Middle frontal gyrus (tissue), 1 donor: ENCODE results near the gene ELF5.

ENCODE experiments used
- DNase-seq: peaks from one replicate; pipeline ENCODE4 v3.0.0-alpha.2; 2015; ENCODE audit warnings: low spot score; ENCODE audit errors: extremely low spot score

ELF5 gene

DNA sequence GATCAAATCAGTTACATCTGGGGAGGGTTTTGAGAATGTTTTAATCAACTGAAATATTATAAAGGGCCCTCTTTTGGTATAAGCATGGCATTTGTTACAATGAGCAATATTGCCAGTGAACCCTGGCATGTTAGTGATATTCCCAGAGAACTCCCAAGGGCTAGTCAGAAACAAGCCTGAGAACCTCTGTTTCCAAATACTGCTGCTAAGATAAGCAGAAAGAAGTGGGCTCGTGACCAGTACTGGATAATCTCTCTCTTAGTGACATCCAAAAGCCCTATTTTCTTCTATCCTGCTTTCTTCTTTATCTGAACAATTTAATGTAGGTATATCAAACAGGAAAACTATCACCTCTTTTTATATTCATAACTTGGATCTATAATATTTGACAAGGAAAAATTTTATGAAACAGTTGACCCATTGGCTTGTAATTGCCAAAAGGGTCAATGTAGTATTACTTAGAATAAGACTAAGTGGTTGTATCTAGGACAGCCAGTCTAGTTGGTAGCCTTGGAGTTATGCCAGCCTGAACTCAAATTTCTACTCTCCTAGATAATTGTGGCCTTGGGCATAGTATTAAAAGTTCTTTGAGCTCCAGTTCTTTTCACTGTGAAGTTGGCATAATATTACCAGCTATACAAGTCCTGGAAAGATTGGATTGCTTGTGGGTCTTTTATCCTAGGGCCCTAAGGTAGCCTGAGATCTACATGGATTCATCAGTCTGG lies 59.1 kb downstream of the ELF5 start:
- no peak for DNase-seq

DNA sequence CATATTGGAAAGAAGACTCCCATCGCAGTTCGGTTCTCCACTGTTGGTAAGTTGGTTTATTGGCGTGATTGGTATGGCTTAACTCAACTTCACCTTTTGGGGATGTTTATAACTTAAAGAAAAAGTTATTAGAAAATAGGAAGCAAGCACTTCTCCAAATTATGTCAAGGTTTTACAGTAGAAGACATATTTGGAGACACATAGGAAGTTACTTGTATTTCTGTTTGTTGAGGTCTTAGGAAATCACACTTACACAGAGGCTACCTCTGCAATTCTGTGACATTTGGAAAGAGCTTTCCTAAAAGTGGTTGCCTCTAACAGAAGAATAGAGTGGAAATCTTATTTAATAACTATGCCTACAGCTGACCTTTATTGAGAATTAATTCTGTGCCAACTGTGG lies 62.5 kb downstream of the ELF5 start:
- no peak for DNase-seq

DNA sequence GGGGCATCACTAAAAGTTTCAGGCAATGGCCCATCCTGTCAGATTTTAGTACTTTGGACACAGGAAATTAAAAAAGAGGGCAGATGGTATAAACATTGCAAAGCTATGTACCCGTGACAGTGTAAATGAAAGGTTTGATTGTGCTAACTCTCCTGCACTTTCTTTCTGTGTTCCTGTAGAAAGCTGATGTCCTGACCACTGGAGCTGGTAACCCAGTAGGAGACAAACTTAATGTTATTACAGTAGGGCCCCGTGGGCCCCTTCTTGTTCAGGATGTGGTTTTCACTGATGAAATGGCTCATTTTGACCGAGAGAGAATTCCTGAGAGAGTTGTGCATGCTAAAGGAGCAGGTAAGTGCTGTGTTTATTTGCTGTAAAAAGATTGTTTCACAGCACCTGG lies 64.6 kb downstream of the ELF5 start:
- no peak for DNase-seq

DNA sequence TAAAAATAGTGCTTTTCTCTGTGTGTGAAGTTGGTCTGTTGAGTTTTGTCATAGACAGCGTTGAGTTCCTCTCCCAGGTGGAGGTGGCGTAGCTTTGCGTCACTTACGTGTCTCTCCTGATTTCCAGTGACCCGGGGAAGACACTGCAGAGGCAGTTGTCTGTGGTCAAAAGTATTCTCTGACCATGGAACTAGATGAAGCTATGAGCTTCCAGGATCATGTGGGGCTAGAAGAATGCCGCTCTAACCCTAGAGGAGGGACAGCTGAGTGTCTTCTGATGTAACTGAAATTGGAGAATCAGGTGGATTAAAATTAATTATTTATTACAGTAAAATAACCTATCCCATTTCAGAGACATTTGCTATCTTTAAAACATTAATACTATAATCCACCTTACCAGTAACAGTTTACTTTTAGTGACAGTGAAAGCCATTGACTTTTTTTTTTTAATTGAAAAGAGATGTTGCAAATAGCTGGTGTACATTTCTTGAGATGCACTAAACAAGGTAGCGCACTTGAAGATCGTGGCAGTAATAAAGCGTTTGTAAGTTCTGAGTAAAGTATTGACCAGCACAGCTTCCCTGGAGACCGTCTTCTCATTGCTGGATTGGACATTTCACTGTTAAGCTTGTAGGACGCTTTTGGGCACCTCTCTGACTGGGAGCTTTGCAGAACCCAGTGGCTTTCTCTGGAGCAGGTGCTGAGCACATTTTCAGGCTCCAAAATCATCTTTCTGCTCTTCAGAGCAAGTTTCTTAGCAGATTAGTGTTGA lies 65.2 kb downstream of the ELF5 start:
- DNase-seq: no peak

DNA sequence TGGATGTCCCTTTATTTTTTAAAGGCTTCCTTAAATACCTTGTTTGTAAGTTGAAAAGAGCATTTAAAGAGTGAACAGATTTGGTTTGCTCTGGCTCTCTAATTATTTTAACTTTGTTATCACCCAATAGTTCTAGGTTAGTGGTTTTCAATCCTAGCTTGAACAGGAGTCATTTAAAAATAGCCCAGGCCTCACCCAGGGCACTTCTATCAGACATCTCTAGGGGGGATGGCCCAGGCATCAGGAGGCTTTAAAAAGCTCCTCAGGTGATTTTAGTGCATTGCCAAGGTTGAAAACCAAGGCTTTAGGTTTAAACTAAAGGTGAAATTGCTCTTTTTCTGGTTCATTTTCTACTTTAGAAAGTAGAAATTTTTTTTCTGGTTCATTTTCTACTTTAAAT lies 66.5 kb downstream of the ELF5 start:
- no peak for DNase-seq

DNA sequence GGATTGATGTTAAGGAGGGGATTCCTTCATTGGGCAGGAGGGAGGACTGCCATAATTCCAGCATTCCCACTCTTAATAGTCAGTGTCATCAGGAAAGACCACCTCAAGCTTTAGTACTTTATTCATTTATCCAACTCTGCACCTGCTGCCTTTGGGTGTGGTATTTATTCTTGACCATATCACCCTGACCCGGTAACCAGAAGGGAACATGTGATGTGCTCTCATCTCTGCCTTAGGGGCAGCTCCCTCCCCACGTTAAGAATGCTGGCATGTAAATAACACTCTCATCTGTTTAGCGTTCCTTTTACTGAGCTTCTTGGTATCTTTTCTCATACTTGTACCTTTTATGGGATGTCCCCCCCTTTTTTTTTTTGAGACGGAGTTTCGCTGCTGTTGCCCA lies 67.2 kb downstream of the ELF5 start:
- DNase-seq: no peak

DNA sequence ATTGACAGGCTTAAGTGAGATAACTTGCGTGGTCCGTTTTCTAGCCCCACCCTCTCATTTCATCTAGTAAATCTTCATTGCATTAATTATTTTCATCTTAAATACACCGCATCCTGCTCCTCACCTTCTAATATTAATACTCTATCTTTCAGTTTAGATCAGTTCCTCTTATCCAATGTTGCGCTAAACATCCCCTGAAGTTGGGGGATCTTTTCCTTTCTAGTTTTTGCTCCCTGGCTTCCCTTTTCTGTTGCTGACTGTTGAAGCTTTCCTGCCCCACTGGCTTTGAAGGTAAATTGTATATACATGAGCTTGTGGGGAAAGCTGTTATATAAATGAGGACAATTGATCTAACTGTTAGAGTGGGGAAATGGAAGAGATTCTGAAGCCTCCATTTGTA lies 67.6 kb downstream of the ELF5 start:
- DNase-seq: no peak

DNA sequence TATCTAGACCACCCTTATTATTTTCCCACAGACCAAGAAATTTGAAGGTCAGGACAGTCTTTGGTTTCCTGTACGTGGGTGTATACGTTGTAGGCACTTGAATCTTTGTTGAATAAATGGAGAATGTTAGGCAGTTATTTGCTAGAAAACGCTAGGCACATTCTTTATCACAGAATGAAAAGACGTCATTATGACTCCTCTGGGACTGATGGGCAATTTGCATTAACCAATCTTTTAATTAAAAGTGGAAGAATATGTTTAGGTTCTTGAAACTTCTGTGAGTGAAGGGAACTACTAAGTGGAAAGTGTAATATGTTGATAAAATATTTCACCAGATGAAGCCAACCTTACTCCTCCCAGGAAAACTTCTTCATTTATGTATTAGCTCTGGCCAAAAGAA lies 69.2 kb downstream of the ELF5 start:
- no peak for DNase-seq

DNA sequence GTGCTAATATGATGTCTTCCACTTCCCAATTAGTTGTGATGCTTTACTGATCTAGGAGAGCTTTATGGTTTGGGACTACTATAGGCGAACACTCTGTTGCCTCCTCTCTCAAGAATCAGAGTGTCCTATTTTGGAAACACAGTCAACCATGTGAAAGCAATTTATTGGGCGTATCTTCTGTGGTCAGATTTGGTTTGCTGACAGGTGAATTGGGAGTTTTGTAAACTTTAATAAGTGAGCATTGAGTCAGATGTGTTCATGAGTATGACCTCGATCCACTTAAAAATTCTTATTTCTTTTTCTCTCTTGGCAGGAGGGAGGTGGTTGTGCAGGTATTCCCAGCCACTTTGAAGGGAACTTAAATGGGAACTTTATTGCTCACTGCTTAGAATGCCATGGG lies 70.5 kb downstream of the ELF5 start:
- DNase-seq: no peak

DNA sequence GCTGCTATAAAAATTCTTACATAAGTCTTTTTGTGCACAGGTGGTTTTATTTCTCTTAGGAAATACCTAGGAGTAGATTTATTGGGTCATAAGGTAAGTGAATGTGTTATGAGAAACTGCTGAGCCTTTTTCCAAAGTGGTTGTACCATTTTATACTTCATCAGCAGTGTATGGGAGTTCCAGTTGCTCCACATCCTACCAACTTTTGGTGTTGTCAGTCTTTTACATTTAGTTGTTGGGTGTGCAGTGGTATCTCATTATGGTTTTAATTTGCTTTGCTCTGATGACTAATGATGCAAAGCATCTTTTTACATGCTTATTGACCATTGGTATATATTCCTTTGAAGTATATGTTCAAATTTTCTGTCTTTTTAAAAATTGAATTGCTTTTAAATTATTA lies 71.8 kb downstream of the ELF5 start:
- no peak for DNase-seq

DNA sequence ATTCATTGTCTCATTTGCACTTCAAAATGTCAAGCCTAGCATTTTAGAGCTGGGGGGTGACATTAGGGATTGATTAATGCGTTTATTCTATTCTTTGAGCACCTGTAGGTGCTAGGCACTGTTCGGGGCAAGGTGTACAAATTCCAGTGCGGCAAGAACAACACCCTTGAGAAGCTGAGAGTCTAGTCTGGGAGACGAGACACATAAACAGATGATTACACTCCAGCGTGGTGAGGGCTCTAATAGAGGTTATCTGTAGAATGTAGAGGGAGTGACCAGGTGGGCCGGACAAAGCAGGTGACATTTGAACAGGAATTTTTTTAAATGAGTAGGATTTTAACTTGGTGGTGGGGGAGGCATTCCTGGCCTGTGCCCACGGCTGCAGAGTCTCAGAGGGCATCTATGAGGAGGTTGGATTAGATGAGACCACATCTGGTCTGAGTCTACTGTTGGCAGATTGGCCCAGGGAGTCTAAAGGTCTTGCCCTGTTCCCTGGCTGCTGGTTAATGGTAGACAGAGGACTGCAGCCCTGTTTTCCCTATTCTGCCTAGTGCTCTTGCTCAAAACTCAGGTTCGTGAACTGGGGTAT lies 73.9 kb downstream of the ELF5 start:
- no peak for DNase-seq

DNA sequence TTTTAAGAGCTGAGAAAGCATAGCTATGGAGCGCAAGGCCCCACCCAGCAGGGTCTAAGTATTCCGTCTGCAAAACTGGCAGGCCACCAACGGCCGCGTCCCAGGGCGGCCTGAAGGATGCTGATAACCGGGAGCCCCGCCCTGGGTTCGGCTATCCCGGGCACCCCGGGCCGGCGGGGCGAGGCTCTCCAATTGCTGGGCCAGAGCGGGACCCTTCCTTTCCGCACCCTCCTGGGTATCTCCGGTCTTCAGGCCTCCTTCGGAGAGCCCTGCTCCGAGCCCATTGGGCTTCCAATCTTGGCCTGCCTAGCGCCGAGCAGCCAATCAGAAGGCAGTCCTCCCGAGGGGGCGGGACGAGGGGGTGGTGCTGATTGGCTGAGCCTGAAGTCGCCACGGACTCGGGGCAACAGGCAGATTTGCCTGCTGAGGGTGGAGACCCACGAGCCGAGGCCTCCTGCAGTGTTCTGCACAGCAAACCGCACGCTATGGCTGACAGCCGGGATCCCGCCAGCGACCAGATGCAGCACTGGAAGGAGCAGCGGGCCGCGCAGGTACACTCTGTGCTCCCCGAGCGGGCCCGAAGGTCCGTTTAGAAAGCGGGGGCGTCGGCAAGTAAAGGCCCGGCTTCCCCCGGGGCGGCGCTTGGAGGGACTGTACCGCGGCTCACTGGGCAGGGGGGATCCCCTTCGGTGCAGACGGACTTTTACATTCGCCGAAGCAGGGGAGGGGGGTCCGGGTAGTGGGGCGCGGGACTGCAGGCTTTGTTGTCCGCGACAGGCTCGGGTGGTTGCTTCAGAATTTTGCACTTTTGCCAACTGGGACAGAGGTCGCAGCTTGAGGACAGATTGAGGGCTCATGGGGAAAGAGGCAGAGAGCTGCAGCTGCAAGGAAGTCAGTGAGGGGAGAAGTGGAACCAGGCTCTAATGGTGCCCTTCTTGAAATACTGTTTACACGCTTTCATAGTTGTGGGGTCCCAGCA lies 74.8 kb downstream of the ELF5 start, which contains the start of gene CAT:
CAT (plus strand) TSS at position 406 of the 979 bp plus-strand sequence; CDS start at position 486, 80 bp downstream.
- DNase-seq: peak; percentile 89

DNA sequence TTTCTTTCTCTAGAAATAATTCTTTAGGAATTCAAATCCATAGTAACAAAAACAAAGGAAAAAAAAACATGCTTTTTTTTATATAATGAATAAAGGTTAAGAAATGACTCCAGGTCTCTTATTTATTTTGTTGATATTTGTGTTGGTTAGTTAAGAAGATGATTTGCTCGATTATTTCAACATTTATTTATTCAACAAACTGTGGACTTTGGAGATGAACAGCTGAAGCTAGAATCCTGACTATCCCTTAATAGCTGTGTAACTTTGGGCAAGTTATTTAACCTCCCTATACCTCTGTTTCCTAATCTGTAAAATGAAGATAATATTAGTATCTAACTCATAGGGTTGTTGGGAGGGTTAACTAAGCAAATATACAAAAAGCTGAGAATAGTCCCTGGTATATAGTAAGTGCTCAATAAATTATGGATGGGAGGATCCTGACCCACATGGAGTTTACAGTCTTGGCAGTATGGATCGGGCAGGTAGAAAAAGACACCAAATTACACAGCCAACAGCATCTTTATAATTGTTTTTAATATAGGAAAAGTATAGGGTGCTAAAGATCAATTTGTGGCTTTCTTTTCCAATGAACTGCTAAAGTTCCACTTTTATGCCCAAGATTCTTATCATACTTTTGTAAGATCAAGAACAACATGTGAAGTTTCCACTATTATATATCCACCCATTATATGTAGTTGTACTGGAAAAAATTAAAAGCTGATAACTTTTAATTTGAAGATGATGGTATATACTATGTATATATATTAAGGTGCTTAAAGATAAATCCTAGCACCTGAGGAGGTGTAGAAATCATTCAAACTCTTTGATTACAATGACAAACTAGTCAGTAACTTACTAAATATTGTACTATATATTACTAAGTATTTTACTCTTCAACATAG lies 76.1 kb downstream of the ELF5 start:
- DNase-seq: no peak

DNA sequence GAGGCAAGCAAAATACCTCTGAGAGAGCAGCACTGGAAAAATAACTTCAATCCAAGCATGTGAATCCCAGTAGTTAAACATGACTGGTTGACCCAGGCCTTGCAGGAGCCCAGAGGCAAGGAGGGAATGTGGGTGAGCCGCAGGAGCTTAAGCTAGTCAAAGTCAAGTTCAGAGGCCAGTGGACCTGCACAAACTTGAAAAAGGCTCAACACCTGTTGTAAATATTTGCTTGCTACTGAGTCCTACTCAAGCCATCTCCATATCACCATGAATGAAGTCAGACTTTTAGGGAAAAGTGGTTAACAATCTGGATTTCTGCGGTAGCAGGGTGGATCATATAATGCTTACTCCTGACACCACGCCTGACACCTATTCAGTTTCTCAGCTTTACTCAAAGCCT lies 79.7 kb downstream of the ELF5 start:
- no peak for DNase-seq

DNA sequence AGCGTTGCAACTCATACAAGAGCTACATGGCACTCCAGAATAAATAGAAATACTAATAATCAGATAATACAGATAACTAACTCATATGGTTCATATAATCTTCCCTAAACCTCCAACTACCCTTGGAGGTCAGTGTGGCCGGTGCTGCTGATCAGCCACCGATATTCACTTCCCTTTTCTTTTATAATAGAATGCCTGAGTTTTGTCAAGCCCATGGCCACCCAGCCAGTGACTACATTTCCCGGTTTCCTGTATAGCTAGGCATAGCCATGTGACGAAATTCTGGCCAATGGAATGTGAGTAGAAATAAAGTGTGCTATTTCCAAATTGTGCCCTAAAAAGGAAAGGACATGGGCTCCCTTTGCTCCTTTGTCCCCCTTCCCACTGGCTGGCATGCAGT lies 80.8 kb downstream of the ELF5 start:
- no peak for DNase-seq

DNA sequence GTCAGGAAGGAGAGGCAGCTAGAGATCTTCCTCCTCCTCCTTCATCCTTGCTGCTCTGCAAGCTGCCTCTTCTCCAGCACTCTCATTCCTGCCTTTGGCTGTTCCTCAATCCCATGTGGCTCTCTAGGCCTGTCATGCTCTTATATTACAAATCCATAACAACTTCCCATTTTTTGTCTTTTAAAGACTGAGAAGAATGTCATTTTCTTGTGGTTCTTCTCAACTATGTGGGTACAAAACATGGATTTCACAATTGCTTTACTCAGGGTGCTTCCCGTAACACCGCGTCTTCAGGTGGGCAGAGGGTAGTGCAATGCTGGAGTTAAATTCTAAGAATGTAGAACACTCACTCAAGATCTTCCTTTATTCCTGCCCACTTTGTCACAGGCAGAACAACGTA lies 81.6 kb downstream of the ELF5 start:
- no peak for DNase-seq
